Stomach (tissue), 9 donors: Measurements from ENCODE around the gene POMGNT2. TPM values are rescaled to one million over a fixed set of nuclear protein-coding genes. Genes with fewer than 3 reads are reported as not detected.

Experiments
- DNase-seq, 2 donors: peaks; one replicate each; pipeline versions ENCODE4 v3.0.0 to v3.0.0-alpha.2; 2013 to 2019
- H3K27ac ChIP-seq, 5 donors: fragments of 200-600 bp in 4 of 5; sonication (generic) in 4 of 5; one replicate each; pipeline ENCODE4 v1.5.1; 2013 to 2019; ENCODE audit warnings: mild to moderate bottlenecking in 1 of 5, moderate library complexity in 1 of 5
- H3K27me3 ChIP-seq, 3 donors: fragments of 200-600 bp; sonication (generic); one replicate each; pipeline ENCODE4 v1.5.1; 2017 to 2019; ENCODE audit warnings: mixed run types in 1 of 3
- H3K36me3 ChIP-seq, 4 donors: fragments of 200-600 bp; sonication (generic); 1 replicate in 3 of 4; 2 replicates in 1 of 4; pipeline ENCODE4 v1.5.1; 2016 to 2019
- H3K4me1 ChIP-seq, 4 donors: fragments of 200-600 bp; sonication (generic); one replicate each; pipeline ENCODE4 v1.5.1; 2016 to 2019
- H3K4me3 ChIP-seq, 4 donors: fragments of 200-600 bp; sonication (generic) in 3 of 4; one replicate each; pipeline ENCODE4 v1.5.1; 2016 to 2019; ENCODE audit warnings: mild to moderate bottlenecking in 1 of 4
- H3K9me3 ChIP-seq, 4 donors: fragments of 200-600 bp; sonication (generic); one replicate each; pipeline ENCODE4 v1.5.1; 2016 to 2019
- EP300 ChIP-seq: sonication (generic); formaldehyde crosslinking; IDR thresholded peaks from one replicate; pipeline ENCODE4 v1.6.1; 2017; ENCODE audit warnings: antibody characterized with exemption
- POLR2A ChIP-seq, 4 donors: fragments of 450-650 bp; IDR thresholded peaks; one replicate each; pipeline ENCODE4 v1.6.1; 2016; ENCODE audit warnings: antibody characterized with exemption in 4 of 4, control low read depth in 2 of 4, mild to moderate bottlenecking in 1 of 4, moderate library complexity in 1 of 4
- POLR2AphosphoS5 ChIP-seq, 3 donors: sonication (generic); formaldehyde crosslinking; IDR thresholded peaks; one replicate each; pipeline ENCODE4 v1.6.1; 2016; ENCODE audit warnings: antibody characterized with exemption in 3 of 3
- WGBS, 5 donors: extraction: QIAGEN DNeasy Blood & Tissue Kit in 3 of 5; methylation state at CpG; one replicate each; pipeline versions ENCODE4 v1.1.5 to v1.1.7; 2013 to 2018; 5-methylcytosine and 5-hydroxymethylcytosine counted together
- intact Hi-C: fragments of 100-400 bp; cut with DNase I; formaldehyde crosslinking; loops from one replicate; pipeline ENCODE4 v1.15.1; 2023; ENCODE audit warnings: low total_unique reads
- polyA plus RNA-seq, 3 donors: library from polyadenylated mRNA; stranded (reverse); fragments of 200-250 nt; gene quantifications; one replicate each; pipeline ENCODE4 v1.2.3, GENCODE V29; 2013
- total RNA-seq, 5 donors: library from RNA; depleted of rRNA; stranded (reverse); fragments of >200 nt; gene quantifications; one replicate each; pipeline versions ENCODE4 v1.1.0 to v1.2.3, GENCODE V29; 2014 to 2016
- TF ChIP-seq, protein P1 (sequence below), 7 experiments: fragments of 450-650 bp in 4 of 7; fragments of 200-600 bp in 3 of 7; sonication (generic) in 3 of 7; IDR thresholded peaks; one replicate each; pipeline ENCODE4 v1.5.1; 2016 to 2019; ENCODE audit warnings: antibody characterized with exemption in 7 of 7, control low read depth in 2 of 7, mild to moderate bottlenecking in 1 of 7
- donor health status: healthy with polysubstance abuse.
- donor health status: Bipolar disorder and iron deficiency.
- donor health status: healthy.

The POMGNT2 gene
- total and polyA plus RNA-seq, 8 donors, result 5.3 to 48.1 (median 8.7) TPM

DNA sequence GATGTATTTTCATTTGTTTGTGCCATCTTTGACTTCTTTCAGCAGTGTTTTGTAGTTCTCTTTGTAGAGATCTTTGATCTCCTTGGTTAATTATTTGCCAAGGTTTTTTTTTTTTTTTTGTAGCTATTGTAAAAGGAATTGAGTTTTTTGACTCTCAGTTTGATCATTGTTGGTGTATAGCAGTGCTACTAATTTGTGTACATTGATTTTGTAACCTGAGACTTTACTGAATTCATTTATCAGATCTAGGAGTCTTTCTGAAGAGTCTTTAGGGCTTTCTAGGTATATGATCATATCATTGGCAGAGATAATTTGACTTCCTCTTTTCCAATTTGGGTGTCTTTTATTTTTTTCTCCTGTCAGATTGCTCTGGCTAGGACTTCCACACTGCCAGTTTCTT is 42.2 kb upstream of the POMGNT2 start:
- Histone ChIP-seq H3K4me3 (no peak overlapping the region), H3K27ac (no peak overlapping the region), H3K27me3 (no peaks in the 10 kb centered on the region), H3K4me1 (peaks cover 1 to 6% (median 3%) of the 10 kb centered on the region in 4 donors), H3K36me3 (no peaks in the 10 kb centered on the region), H3K9me3 (no peaks in the 10 kb centered on the region)
- no peak for DNase-seq
- TF ChIP-seq EP300 (no peak), POLR2AphosphoS5 (IDR thresholded peaks at IDR 0.05) (no peak), POLR2A (IDR thresholded peaks at IDR 0.05) (no peak)
- TF ChIP-seq, protein P1, sequence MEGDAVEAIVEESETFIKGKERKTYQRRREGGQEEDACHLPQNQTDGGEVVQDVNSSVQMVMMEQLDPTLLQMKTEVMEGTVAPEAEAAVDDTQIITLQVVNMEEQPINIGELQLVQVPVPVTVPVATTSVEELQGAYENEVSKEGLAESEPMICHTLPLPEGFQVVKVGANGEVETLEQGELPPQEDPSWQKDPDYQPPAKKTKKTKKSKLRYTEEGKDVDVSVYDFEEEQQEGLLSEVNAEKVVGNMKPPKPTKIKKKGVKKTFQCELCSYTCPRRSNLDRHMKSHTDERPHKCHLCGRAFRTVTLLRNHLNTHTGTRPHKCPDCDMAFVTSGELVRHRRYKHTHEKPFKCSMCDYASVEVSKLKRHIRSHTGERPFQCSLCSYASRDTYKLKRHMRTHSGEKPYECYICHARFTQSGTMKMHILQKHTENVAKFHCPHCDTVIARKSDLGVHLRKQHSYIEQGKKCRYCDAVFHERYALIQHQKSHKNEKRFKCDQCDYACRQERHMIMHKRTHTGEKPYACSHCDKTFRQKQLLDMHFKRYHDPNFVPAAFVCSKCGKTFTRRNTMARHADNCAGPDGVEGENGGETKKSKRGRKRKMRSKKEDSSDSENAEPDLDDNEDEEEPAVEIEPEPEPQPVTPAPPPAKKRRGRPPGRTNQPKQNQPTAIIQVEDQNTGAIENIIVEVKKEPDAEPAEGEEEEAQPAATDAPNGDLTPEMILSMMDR (IDR thresholded peaks at IDR 0.05), result no peak
- intact Hi-C loops, result no loop called here

DNA sequence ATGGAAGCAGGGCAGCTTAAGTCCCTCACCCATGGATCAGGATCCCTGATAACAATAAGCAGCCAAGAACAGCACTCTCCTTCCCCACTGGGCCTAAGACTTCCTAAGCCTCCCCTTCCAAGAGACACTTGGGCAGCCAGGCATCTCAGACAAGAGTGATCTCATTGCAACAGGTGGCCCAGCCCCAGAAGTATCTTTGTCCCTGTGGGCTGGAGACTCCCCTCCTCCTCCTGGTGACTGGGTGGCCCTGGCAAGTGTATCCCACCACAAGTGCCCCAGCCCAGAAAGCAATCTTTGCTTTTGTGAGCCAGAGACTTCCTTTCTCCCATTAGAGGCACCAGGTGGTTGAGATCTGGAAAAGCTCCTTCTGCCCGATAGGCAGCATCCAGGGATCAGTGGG is 40.7 kb upstream of the POMGNT2 start:
- WGBS, 5 donors, result 87 to 100% (median 87%) methylated on average over 1 of the region's 1 CpG; no CpG with 5 or more reads in 2 of the 5 donors
- Histone ChIP-seq H3K4me3 (no peak overlapping the region), H3K27me3 (no peaks in the 10 kb centered on the region), H3K27ac (no peak overlapping the region), H3K4me1 (no peaks in the 10 kb centered on the region), H3K36me3 (no peaks in the 10 kb centered on the region), H3K9me3 (no peaks in the 10 kb centered on the region)
- intact Hi-C loops, result no loop called here
- TF ChIP-seq EP300 (no peak), POLR2A (IDR thresholded peaks at IDR 0.05) (no peak), POLR2AphosphoS5 (IDR thresholded peaks at IDR 0.05) (no peak)
- DNase-seq, result no peak

DNA sequence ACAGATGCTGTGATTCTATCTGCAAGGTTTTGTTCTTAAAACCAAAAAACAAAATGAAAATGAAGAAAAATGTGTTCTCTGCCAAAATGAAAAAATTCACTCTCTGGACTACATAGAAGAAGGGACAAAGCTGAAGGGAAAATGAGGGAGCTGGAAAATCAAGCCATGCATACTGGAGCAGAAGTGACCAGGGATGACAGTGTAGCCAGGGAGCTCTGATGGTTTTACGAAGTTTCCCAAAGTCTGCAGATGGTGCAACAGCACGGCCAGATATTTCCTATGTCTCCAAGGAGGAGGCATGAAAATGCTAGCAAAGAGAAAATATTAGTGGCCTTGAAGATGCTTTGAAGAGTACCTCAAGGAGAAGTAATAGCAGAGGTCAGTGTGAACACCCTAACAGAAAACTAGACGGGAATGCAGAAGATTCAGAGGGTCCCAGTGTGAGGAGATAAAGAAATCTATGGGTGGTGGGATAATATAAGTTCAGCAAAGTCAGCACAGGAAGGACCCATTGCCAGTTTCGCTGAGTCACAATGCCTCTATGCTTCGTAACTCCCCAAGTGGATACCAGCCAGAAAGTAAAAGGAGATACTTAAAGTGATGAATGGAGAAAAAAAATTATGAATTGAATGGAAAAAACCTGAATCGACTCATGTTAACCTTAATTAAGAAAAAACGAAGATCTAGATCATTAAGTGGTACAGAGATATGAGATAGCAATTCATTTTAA is 39.0 kb upstream of the POMGNT2 start:
- Histone ChIP-seq H3K27me3 (no peaks in the 10 kb centered on the region), H3K4me3 (no peak overlapping the region), H3K9me3 (no peaks in the 10 kb centered on the region), H3K27ac (no peak overlapping the region), H3K36me3 (no peaks in the 10 kb centered on the region), H3K4me1 (no peaks in the 10 kb centered on the region)
- intact Hi-C loops, result no loop called here
- DNase-seq, result no peak
- TF ChIP-seq POLR2AphosphoS5 (IDR thresholded peaks at IDR 0.05) (no peak), POLR2A (IDR thresholded peaks at IDR 0.05) (no peak), EP300 (no peak)
- TF ChIP-seq, protein P1 (IDR thresholded peaks at IDR 0.05), result no peak
- WGBS, 5 donors, result 67 to 78% (median 76%) methylated on average over 7 of the region's 7 CpGs

DNA sequence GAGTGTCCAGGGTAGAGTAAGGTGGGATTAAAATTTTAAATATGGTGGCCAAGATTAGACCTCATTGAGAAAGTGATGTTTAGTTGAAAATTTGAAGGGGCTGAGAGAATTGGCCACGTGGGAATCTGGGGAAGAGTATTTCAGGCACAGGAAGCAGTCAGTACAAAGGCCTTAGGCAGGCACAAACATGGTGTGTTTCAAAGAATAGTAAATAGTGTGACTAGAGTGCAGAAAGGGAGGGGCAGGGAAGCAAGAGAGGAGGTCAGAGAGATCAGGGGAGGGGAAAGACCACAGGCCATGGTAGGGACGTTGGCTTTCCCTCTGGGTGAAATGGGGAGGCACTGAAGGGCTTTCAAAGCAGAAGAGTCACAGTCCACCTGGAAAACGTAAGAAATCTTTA is 36.6 kb upstream of the POMGNT2 start:
- peaks cover 0 to under 1% (median 0%) of the 10 kb centered on the region in 4 donors for H3K9me3 ChIP-seq
- TF ChIP-seq POLR2A (IDR thresholded peaks at IDR 0.05), result no peak
- no peak for TF ChIP-seq POLR2AphosphoS5 (IDR thresholded peaks at IDR 0.05)
- TF ChIP-seq, protein P1 (IDR thresholded peaks at IDR 0.05), result no peak
- no peak for TF ChIP-seq EP300
- no peak overlapping the region for H3K4me3 ChIP-seq
- intact Hi-C loops, result no loop called here
- no peak for DNase-seq
- no peaks in the 10 kb centered on the region for H3K4me1 ChIP-seq
- no peaks in the 10 kb centered on the region for H3K36me3 ChIP-seq
- no peaks in the 10 kb centered on the region for H3K27me3 ChIP-seq
- 9 to 25% (median 19%) methylated on average over 3 of the region's 3 CpGs for WGBS, 5 donors
- H3K27ac ChIP-seq, result no peak overlapping the region
